Measurements from ENCODE around the gene GALK1. TPM values are rescaled to one million over a fixed set of nuclear protein-coding genes. Genes with fewer than 3 reads are reported as not detected.
A peak's percentile ranks its signal among the peaks of the same experiment; 100 is the strongest.

Gene GALK1
- 100 to 1,000 TPM in 1 of 4 donors, 10 to 100 TPM in 1, 1 to 10 TPM in 2; 9.3 to 116 (median 30.9) TPM for total RNA-seq

DNA sequence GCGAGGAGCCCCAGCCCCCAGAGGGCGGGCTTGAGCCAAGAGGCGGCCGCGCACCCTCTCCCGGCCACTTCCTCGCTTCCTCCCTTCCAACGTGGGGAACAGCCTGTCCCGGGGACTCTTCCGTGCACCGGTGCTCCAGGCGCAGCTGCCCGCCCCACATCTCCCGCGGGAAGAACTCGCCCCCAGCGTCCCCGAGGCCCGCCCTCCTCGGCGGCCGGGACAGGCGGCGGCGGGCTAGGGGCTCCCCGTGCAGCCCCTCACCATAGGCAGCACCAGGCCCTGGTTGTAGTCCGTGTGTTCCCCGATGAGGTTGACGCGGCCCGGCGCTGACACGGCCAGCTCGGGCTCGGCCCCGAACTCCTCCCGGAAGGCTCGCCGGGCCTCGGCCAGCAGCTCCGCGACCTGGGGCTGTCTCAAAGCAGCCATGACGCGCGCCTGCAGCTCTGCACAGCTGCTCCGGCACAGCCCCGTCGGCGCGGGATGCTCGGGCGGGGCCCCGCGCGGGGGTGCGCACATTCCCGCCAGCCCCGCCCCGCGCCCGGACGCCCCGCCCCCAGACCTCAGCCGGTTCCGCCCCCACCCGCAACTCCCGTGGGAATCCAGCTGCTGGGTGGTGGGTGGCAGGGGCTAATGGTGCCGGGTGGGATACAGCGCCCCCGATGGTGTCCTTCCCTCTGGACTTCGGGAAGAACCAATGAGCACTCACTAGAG is at the start of gene GALK1:
Gene GALK1, minus strand, starts transcription at position 482 of the 711 bp plus-strand sequence. Its CDS starts 56 bp downstream, at position 426.
- no peaks in the 10 kb centered on the region for H3K27me3 ChIP-seq
- 0% methylated on average over 37 of the region's 71 CpGs; no CpG with 5 or more reads in 1 of the 2 donors for WGBS, 2 donors (ENCODE audit: low coverage in 1 of 2)
- H3K27ac ChIP-seq: peak within 1 kb of the TSS; percentile 85 to 89 (median 88)
- H3K9me3 ChIP-seq: no peaks in the 10 kb centered on the region
- in situ Hi-C loops (cut with MboI; ENCODE audit: low pct_ligation_motif_present in 1 of 4, low pct_unique_long_range_greater_than_20kb in 1 of 4, low sequenced_read_pairs in 3 of 4) (loop anchor here in 1 of 4 donors (25.0 kb wide), 1 partner anchor 122 kb away; the partner anchor contains the start of genes TRIM47 and TRIM65), intact Hi-C loops (cut with DNase I; ENCODE audit: low total_unique reads) (loop anchor here (10.0 kb wide), 1 partner anchor 1330 kb away; the partner anchor contains the start of gene GPRC5C)
- H3K36me3 ChIP-seq: no peaks in the 10 kb centered on the region
- TF ChIP-seq, protein P1, sequence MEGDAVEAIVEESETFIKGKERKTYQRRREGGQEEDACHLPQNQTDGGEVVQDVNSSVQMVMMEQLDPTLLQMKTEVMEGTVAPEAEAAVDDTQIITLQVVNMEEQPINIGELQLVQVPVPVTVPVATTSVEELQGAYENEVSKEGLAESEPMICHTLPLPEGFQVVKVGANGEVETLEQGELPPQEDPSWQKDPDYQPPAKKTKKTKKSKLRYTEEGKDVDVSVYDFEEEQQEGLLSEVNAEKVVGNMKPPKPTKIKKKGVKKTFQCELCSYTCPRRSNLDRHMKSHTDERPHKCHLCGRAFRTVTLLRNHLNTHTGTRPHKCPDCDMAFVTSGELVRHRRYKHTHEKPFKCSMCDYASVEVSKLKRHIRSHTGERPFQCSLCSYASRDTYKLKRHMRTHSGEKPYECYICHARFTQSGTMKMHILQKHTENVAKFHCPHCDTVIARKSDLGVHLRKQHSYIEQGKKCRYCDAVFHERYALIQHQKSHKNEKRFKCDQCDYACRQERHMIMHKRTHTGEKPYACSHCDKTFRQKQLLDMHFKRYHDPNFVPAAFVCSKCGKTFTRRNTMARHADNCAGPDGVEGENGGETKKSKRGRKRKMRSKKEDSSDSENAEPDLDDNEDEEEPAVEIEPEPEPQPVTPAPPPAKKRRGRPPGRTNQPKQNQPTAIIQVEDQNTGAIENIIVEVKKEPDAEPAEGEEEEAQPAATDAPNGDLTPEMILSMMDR (IDR thresholded peaks at IDR 0.05): peak in 3 of 5 experiments; percentile 51 to 71 (median 59)
- TF ChIP-seq POLR2AphosphoS5 (IDR thresholded peaks at IDR 0.05) (peak; percentile 54 to 75 (median 68)), EP300 (IDR thresholded peaks at IDR 0.05; ENCODE audit: low read depth) (no peak), POLR2A (IDR thresholded peaks at IDR 0.05) (peak; percentile 55)
- DNase-seq: peak; percentile 82
- peak within 1 kb of the TSS; percentile 52 to 67 (median 58) for H3K4me3 ChIP-seq
- peaks cover 6 to 24% (median 17%) of the 10 kb centered on the region in 4 donors for H3K4me1 ChIP-seq

DNA sequence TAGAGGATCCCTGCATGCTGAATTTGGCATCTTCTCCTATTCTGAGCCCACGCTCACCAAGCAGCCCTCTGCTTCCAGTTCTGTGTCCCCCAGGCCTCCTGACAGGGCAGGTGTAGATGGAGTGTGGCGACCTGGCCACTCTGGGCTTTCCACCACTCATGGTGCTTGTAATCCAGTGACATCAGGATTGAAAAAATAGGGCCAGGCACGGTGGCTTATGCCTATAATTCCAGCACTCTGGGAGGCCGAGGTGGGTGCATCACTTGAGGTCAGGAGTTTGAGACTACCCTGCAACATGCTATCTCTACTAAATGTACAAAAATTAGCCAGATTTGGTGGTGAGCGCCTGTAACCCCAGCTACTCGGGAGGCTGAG is 49.0 kb upstream of the GALK1 start:
- Histone ChIP-seq H3K4me1 (no peaks in the 10 kb centered on the region), H3K27me3 (no peaks in the 10 kb centered on the region), H3K36me3 (peaks cover 0 to 30% (median 10%) of the 10 kb centered on the region in 4 donors), H3K9me3 (no peaks in the 10 kb centered on the region), H3K4me3 (no peak overlapping the region), H3K27ac (no peak overlapping the region)
- intact Hi-C loops (cut with DNase I; ENCODE audit: low total_unique reads) (no loop called here), in situ Hi-C loops (cut with MboI; ENCODE audit: low pct_ligation_motif_present in 1 of 4, low pct_unique_long_range_greater_than_20kb in 1 of 4, low sequenced_read_pairs in 3 of 4) (no loop called here)
- 65 to 95% methylated on average over 2 to 6 of the region's 6 CpGs for WGBS, 2 donors (ENCODE audit: low coverage in 1 of 2)
- DNase-seq: no peak
- no peak for TF ChIP-seq EP300 (IDR thresholded peaks at IDR 0.05; ENCODE audit: low read depth)
- TF ChIP-seq, protein P1 (IDR thresholded peaks at IDR 0.05): no peak
- TF ChIP-seq POLR2AphosphoS5 (IDR thresholded peaks at IDR 0.05): no peak
- no peak for TF ChIP-seq POLR2A (IDR thresholded peaks at IDR 0.05)

DNA sequence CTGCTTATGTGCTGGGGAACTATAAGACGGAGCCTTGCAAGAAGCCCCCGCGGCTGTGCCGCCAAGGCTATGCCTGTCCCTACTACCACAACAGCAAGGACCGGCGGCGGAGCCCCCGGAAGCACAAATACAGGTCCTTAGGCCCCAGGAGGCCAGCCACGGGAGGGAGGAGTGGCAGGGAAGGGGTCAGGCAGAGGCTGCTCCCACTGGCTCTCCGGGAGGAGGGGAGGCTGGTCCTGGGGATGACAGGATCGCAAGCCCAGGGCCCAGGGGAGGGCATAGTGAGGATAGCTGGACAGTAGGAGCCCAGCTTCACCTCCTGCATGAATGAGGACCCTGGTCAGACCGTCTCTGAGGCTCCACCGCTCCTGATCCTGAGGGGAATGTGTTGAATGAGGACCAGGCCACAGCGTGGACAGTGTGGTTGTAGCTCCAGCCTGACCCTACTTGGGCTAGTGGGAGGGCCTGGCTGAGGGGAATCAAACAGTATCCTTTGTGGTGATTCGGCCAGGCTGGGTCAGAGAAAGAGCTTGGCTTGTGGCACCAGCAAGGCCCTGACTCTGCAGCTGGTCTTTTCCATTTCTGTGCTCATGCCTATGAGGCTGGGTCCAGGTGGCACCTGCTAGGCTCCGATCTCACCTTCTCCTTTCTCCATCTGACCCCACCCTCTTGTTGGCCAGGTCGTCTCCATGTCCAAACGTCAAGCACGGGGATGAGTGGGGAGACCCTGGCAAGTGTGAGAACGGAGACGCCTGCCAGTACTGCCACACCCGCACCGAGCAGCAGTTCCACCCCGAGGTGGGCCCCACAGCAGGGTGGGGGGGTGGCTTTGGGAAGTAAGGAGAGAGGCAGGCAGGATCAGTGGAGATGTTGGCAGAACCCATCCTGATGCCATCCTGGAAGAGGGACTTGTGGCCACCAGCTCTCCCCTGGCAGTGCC is 48.4 kb upstream of the GALK1 start:
- intact Hi-C loops (cut with DNase I; ENCODE audit: low total_unique reads): no loop called here
- Histone ChIP-seq H3K4me1 (no peaks in the 10 kb centered on the region), H3K4me3 (no peak overlapping the region), H3K36me3 (peaks cover 0 to 23% (median 7%) of the 10 kb centered on the region in 4 donors), H3K9me3 (no peaks in the 10 kb centered on the region), H3K27ac (no peak overlapping the region), H3K27me3 (no peaks in the 10 kb centered on the region)
- no peak for TF ChIP-seq EP300 (IDR thresholded peaks at IDR 0.05; ENCODE audit: low read depth)
- TF ChIP-seq POLR2AphosphoS5 (IDR thresholded peaks at IDR 0.05): no peak
- TF ChIP-seq, protein P1 (IDR thresholded peaks at IDR 0.05): no peak
- no peak for TF ChIP-seq POLR2A (IDR thresholded peaks at IDR 0.05)
- 88 to 94% methylated on average over 6 to 24 of the region's 24 CpGs for WGBS, 2 donors (ENCODE audit: low coverage in 1 of 2)
- in situ Hi-C loops (cut with MboI; ENCODE audit: low pct_ligation_motif_present in 1 of 4, low pct_unique_long_range_greater_than_20kb in 1 of 4, low sequenced_read_pairs in 3 of 4): no loop called here
- DNase-seq: no peak

Measured in transverse colon (tissue), 4 donors.